HG02885 (cell line): ENCODE results near the gene RAET1E.
"Not testable (repeated sequence)": the region's sequence is repeated elsewhere in the genome, so short reads cannot be mapped to it uniquely, and the experiment has no call there.

Experiments used
- ATAC-seq: cut with Tn5 transposase; IDR thresholded peaks from one replicate; pipeline ENCODE4 v1.9.1; 2021; ENCODE audit warnings: mild to moderate bottlenecking; ENCODE audit not compliant: unreplicated experiment, poor library complexity

Gene RAET1E

GRCh38 chr6:149897855-149898744, at the start of gene RAET1E:
Gene RAET1E, minus strand, starts transcription at chr6:149898113. Its CDS starts 7,212 bp downstream, at chr6:149890901.
- no peak for ATAC-seq

GRCh38 chr6:149947533-149947932, 49.6 kb upstream of the RAET1E start:
- not testable (repeated sequence) for ATAC-seq

GRCh38 chr6:149946631-149947030, 48.7 kb upstream of the RAET1E start:
- ATAC-seq, result not testable (repeated sequence)

- ATAC-seq, result not testable (repeated sequence)
Measured at GRCh38 chr6:149945276-149945675, 47.4 kb upstream of the RAET1E start.

DNA sequence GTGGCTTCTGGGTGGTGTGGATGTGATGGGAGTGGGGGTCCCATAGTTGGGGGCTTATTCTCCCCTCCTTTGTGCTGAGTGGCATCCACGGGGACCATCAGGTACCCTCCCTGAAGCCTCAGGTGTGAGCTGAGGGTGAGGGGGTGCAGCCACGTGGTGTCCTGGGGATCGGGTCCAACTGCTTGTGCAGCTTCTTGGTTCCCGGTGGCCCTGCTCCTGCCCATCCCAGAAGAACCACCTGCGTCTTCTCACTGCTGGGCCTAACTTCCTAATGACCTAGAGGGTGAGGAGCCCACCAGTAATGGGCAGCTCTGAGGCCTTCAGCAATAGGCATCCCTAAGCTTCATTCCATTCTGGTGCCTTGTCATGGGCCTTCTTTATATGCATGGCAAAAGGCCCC, 45.4 kb upstream of the RAET1E start:
- ATAC-seq, result not testable (repeated sequence)

DNA sequence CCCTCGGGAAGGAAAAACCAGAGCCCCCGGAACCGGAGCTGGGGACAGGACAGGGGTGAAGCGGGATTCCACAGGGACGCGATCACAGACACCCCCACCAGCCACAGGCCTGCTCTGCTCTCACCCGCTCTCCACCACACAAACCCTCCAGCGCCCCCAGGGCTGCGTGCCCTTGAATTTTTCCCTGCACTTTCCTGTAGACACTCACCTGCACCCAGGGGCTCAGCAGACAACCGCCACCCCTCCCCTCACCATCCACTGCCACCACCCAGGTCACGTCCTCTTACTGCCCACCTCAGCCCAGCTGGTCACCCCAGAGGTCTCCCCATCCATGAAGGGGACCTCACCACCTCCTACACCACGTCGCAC, 44.5 kb upstream of the RAET1E start:
- no peak for ATAC-seq

GRCh38 chr6:149941583-149942460, 43.9 kb upstream of the RAET1E start, which contains the start of gene ULBP2:
Gene ULBP2, plus strand, starts transcription at chr6:149942014. Its CDS starts 59 bp downstream, at chr6:149942073.
- ATAC-seq, result peak; percentile 58

DNA sequence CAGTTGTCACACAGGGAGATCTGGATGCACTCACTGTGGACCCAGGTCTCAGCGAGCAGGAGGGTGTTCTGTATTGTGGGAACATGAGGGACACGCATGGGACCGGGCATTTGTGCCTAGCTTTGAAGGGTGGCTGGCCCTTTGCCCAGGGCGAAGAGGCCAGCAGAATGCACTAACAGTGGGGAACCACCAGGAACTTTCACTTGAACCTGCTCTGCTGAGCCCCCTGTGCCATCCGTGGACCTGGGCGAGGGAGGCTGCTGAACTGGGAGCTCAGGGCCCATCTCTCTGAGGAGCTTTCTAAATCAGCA, 42.7 kb upstream of the RAET1E start:
- ATAC-seq, result no peak

DNA sequence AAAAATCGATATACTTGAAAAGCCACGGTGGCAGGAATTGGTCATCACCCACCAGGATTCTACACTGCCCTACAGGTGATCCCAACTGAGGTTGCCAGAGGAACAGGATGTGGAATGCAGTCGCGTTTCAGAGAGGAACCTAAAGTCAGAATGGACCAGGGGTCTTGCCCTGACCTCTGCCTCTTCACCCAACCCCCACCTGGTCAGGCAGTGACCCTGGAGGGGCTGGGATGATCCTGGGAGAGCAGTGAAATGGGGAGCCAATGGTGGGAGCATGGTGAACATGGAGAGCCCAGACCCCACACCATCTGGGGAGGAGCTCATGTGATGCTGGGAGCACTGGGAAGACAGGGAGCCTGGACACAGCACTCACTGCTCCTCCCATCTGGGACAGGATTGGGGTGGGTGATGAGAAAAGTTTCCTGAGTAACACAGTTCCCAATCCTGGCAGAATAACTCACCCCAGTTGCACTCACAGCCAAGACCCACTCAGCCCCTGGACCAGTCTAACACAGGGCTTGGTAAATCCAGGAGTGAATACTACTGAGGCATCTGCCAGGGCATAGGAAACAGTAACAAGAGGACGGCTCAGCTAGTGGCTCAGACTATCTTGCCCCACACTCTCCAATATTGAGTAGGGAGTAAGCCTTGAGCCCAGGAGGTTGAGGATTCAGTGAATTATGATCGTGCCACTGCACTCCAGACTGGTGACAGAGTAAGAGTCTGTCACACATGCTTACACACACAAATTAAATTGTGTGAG, 42.2 kb upstream of the RAET1E start:
- no peak for ATAC-seq

GRCh38 chr6:149939356-149939648, 41.4 kb upstream of the RAET1E start:
- ATAC-seq, result no peak

- peak; percentile 69 for ATAC-seq
Measured at GRCh38 chr6:149938571-149939355, 40.9 kb upstream of the RAET1E start.

DNA sequence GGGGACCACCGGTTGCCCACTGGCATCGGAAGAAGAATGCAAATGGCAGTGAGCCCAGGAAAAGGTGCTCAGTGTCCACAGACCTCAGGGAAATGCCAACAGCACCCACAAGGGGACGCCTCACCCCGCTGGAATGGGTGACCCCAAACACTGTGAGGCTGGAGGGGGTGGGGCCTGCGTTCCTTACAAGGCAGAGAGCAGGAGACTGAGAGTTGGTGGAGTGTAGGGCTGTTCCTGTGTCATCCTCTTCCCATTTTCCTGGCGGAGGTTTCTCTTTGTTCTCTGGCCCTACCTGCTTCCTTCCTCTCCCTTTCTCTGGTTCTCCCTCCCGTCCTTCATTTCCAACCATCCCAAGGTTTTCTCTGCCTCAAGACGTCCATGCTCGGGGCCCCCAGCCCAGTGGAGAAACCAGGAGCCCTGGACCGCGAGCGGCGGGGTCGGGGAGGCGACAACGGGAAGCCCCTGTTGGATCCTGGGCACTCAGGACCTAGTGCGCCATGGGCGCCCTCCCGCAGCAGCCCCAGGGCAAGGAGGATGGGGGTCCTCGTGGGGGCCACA, 40.2 kb upstream of the RAET1E start:
- ATAC-seq, result not testable (repeated sequence)

- no peak for ATAC-seq
Measured at GRCh38 chr6:149936743-149937142, 38.8 kb upstream of the RAET1E start.

- no peak for ATAC-seq
Measured at GRCh38 chr6:149935668-149936067, 37.8 kb upstream of the RAET1E start.

- ATAC-seq, result no peak
Measured at GRCh38 chr6:149935246-149935645, 37.3 kb upstream of the RAET1E start.

DNA sequence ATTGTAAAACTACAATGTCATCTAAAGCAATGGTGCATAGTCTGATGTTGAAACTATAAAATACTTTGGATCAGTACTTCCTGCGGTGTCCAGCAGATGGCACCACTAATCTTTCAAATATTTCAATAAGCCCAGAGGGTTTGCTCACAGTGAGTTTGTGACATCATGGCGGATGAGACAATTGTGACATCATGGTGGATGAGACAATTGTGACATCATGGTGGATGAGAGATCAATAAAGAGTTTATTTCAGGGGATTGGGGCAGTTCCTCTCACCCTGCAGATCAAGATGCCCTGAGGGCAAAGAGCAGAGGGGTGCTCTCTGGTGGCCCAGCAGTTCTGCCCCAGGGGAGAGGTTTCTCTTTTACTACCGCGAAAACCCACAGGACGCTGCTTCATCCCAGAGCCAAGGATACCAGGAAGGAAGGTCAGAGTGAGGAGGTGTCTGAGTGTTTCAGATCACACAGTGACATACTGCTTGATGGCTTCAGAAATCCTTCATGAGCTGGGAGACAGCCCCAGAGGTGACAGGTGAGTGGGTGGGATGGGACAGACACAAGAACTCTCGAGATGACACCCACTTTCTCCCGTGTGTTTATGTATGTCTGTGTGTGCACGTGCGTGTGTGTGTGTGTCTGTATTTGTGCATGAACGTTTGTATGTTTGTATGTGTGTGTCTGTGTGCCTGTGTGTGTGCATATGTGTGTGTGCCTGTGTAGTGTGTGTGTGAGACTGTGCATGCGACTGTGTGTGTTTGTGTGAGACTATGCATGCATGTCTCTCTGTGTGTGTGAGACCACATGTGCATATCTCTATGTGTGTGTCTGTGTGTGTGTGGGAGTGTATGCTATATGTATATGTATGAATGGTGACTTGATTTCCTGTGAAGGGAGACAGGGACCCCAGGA, 36.6 kb upstream of the RAET1E start:
- no peak for ATAC-seq

GRCh38 chr6:149933461-149933860, 35.5 kb upstream of the RAET1E start:
- ATAC-seq, result no peak

DNA sequence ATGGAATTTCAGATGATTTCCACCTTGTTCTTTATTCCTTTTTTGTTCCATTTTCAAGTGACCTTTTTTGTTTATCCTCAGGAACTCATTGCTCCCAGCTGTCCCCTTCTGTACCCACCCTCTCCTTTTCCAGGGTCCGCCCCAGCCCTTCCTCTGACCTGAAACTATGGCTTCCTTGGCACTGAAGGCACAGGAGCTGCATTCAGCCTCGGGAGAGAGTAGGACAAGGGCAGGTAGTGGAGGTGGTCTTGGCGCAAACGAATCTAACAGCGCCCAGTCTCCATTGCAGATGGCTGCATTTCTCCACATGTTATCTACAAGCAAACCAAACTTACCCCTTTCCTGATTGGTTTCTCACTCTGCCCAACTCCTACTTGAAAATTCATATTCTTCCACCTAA, 35.1 kb upstream of the RAET1E start:
- ATAC-seq, result no peak

- ATAC-seq, result no peak
Measured at GRCh38 chr6:149931501-149931900, 33.6 kb upstream of the RAET1E start.
